WERI-Rb-1 (cell line): Measurements from ENCODE around the gene ANXA4.

Experiments
- DNase-seq: peaks from one replicate; pipeline ENCODE4 v3.0.0-alpha.2; 2020
- H3K27ac ChIP-seq: fragments of 250-450 bp; sonication (Bioruptor Pico); 2 replicates; pipeline ENCODE4 v1.5.1; 2020; ENCODE audit warnings: mild to moderate bottlenecking, moderate library complexity
- H3K27me3 ChIP-seq: fragments of 250-450 bp; sonication (Bioruptor Pico); 2 replicates; pipeline ENCODE4 v1.5.1; 2021; ENCODE audit warnings: mild to moderate bottlenecking, low read depth, moderate library complexity; ENCODE audit not compliant: insufficient read depth, severe bottlenecking
- H3K36me3 ChIP-seq: fragments of 250-450 bp; sonication (Bioruptor Pico); 2 replicates; pipeline ENCODE4 v1.5.1; 2020; ENCODE audit warnings: mild to moderate bottlenecking, moderate library complexity
- H3K4me3 ChIP-seq: 2 replicates; pipeline ENCODE4 v1.5.1; 2011; ENCODE audit warnings: low read depth, mild to moderate bottlenecking, control low read depth, low read length
- H3K9me3 ChIP-seq: fragments of 250-450 bp; sonication (Bioruptor Pico); 2 replicates; pipeline ENCODE4 v1.5.1; 2021; ENCODE audit warnings: mild to moderate bottlenecking, moderate library complexity; ENCODE audit not compliant: severe bottlenecking
- TF ChIP-seq, protein P1 (sequence below): IDR thresholded peaks from 2 replicates; pipeline ENCODE4 v1.5.1; 2011; ENCODE audit warnings: low read depth, mild to moderate bottlenecking, control low read depth, inconsistent platforms, low read length

The ANXA4 gene

DNA sequence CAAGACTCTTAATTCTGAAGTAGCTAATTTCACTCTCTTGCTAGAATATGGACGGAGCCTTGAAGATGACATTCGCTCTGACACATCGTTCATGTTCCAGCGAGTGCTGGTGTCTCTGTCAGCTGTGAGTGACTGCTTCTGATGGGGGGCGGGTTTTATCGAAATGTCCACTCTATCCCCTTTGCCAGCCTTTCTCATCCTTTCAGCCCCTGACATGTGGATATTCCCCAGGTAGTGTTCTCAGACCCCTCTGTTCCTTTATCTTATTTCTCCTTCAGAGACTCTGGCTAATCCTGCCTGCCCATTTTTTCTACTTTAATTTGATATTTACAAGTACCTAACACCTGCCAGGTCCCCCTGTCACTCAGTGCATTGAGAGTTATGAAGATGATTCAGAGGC, 68.6 kb downstream of the ANXA4 start:
- Histone ChIP-seq H3K36me3 (no peaks in the 10 kb centered on the region; the same call in 1 of the 2 replicates), H3K27me3 (no peaks in the 10 kb centered on the region), H3K4me3 (no peak overlapping the region), H3K27ac (no peak overlapping the region), H3K9me3 (no peaks in the 10 kb centered on the region)
- TF ChIP-seq, protein P1, sequence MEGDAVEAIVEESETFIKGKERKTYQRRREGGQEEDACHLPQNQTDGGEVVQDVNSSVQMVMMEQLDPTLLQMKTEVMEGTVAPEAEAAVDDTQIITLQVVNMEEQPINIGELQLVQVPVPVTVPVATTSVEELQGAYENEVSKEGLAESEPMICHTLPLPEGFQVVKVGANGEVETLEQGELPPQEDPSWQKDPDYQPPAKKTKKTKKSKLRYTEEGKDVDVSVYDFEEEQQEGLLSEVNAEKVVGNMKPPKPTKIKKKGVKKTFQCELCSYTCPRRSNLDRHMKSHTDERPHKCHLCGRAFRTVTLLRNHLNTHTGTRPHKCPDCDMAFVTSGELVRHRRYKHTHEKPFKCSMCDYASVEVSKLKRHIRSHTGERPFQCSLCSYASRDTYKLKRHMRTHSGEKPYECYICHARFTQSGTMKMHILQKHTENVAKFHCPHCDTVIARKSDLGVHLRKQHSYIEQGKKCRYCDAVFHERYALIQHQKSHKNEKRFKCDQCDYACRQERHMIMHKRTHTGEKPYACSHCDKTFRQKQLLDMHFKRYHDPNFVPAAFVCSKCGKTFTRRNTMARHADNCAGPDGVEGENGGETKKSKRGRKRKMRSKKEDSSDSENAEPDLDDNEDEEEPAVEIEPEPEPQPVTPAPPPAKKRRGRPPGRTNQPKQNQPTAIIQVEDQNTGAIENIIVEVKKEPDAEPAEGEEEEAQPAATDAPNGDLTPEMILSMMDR: no peak
- DNase-seq: no peak

DNA sequence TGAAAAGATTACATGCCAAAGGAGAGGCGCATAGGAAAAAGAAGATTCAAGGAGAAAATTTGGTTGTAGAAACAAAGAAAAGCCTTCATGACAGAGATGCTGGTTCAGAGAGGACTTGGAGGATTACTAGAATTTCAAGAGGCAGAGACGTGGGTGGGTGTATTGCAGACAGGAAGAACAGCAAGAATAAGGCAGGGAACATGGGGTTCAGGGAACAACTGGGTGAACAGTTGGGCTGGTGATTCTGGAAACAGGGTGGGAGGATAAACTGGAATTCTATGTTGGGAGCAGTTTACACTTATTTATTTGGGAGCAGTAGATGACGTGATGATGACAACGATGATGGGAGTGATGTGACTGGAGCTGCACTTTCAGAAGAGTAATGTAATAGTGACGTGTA, 69.1 kb downstream of the ANXA4 start:
- Histone ChIP-seq H3K27me3 (no peaks in the 10 kb centered on the region), H3K9me3 (no peaks in the 10 kb centered on the region), H3K27ac (no peak overlapping the region), H3K36me3 (no peaks in the 10 kb centered on the region; the same call in 1 of the 2 replicates), H3K4me3 (no peak overlapping the region)
- TF ChIP-seq, protein P1: no peak
- no peak for DNase-seq

DNA sequence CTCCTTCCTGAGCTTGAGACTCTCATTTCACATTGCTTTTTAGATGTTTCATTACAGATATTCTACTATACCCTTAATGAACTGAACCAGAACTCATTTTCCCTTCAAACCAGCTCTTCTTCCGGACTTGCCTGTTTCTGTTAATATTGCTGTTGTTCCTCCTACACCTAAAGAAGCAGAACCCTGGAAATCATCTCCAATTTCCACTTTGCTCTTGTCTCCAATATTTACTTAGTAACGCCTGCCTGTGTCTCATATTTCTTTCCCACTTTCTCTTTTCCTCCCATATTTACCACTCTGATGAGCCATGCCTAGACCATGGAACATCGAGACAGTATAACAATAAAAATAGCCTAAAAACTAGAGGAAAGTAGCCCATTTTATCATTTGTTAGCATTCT, 69.7 kb downstream of the ANXA4 start:
- H3K27ac ChIP-seq: no peak overlapping the region
- no peaks in the 10 kb centered on the region for H3K27me3 ChIP-seq
- no peaks in the 10 kb centered on the region for H3K9me3 ChIP-seq
- TF ChIP-seq, protein P1: no peak
- H3K36me3 ChIP-seq: no peaks in the 10 kb centered on the region; the same call in 1 of the 2 replicates
- DNase-seq: no peak
- H3K4me3 ChIP-seq: no peak overlapping the region

DNA sequence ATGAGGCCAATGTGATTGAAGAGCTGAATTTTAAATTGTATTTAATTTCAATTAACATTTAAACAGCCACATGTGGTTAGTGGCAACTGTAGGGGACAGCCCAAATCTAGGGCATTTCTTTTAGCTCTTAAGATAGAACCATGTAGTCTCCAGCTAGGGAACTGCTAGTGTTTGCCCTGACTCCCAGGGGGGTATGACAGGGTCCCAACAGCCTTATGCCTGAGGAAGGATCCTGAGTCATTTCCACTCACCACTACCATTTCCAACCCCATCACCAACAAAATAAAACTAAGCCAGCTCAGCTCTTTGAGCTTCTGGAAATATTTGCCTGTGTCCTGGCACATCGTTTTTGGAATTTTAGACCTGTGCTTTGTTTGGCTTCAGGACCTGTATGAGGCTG, 73.8 kb downstream of the ANXA4 start:
- Histone ChIP-seq H3K27ac (no peak overlapping the region), H3K27me3 (no peaks in the 10 kb centered on the region)
- no peak for DNase-seq

DNA sequence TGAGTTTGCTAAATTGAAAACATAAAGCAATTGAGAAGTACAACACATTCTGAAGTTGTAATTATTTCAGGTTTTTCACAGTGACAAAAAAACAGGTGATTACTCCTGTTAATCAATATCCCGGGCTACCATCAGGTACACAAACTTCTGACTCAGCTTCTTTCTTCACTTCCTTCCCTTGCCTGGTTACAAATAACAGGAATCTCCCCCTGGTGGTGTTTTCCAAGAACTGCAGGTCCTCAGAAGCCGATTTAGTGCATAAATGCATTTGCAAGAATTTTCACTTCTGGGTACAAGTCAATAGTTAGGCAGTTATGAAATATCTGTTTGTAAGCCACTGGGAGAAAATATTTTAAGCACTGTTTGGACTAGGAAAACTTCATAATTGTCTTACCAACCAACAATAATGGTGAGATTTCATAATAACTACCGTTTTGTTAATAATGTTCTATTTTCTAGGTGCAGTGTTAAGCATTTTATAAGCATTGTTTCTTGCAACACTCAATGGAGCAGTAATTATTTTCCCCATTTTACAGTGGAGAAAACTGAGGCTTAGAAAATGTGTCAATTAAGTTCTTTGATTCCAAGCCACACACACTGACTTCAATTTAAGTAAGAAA, 75.1 kb downstream of the ANXA4 start:
- Histone ChIP-seq H3K4me3 (no peak overlapping the region), H3K36me3 (no peaks in the 10 kb centered on the region), H3K27me3 (no peaks in the 10 kb centered on the region), H3K9me3 (no peaks in the 10 kb centered on the region), H3K27ac (no peak overlapping the region)
- DNase-seq: peak; percentile 85
- TF ChIP-seq, protein P1: peak; percentile 69

More for the DNA sequence above, 73.8 kb downstream of the ANXA4 start:
- no peak overlapping the region for H3K4me3 ChIP-seq
- no peaks in the 10 kb centered on the region for H3K9me3 ChIP-seq
- TF ChIP-seq, protein P1: no peak
- no peaks in the 10 kb centered on the region for H3K36me3 ChIP-seq
